ENCODE results near the gene LRFN2.

DNA sequence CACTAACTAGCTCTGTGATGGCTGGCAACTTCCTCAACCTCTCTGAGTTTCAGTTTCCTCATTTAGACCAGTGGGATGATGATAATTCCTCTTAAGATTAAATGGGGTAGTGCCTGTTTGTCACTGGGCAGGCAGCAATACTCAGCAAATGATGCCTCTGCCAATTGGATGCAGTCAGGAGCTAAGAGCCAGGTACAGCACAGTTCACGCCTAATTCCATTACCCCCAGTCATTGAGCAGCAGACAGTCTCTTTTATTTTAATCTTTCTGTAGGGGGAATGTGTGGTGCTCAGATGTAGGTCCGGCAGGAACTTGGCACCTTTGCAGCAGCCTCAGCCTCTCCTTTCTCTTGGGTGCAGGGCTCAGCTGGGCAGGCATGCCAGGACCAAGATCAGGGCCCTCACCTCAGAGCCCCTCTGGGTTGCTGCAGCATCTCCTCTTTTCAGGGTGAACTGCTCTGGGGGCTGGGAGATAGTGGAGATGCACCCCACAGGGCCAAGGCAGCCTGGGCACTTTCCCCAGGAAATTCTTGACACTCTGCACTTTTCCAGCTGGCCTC lies 243.8 kb downstream of the LRFN2 start:
- TF ChIP-seq CTCF (IDR thresholded peaks at IDR 0.05) = no peak
- TF ChIP-seq POLR2A (IDR thresholded peaks at IDR 0.05) = no peak
- TF ChIP-seq EP300 (IDR thresholded peaks at IDR 0.05) = no peak
